SJSA1 (cell line): ENCODE measurements around the gene CPPED1. TPM values are rescaled to one million over a fixed set of nuclear protein-coding genes. Genes with fewer than 3 reads are reported as not detected.

Experiments
- DNase-seq, 2 experiments: peaks; one replicate each; pipeline ENCODE4 v3.0.0-alpha.2; 2015 to 2020; ENCODE audit warnings: low spot score in 2 of 2, low read depth in 1 of 2
- H3K27ac ChIP-seq: fragments of 250-450 bp; sonication (Bioruptor Pico); 2 replicates; pipeline ENCODE4 v1.5.1; 2020; ENCODE audit warnings: mild to moderate bottlenecking, moderate library complexity
- H3K27me3 ChIP-seq: fragments of 250-450 bp; sonication (Bioruptor Pico); replicated peaks from 2 replicates; pipeline ENCODE4 v1.5.1; 2020; ENCODE audit warnings: mild to moderate bottlenecking, moderate library complexity
- H3K36me3 ChIP-seq: fragments of 250-450 bp; sonication (Bioruptor Pico); 2 replicates; pipeline ENCODE4 v1.5.1; 2020; ENCODE audit warnings: mild to moderate bottlenecking
- H3K4me1 ChIP-seq: fragments of 250-450 bp; sonication (Bioruptor Pico); replicated peaks from 2 replicates; pipeline ENCODE4 v1.6.1; 2021; ENCODE audit warnings: mild to moderate bottlenecking
- H3K4me3 ChIP-seq: fragments of 250-450 bp; sonication (Bioruptor Pico); 2 replicates; pipeline ENCODE4 v1.5.1; 2020; ENCODE audit warnings: mild to moderate bottlenecking
- H3K9me3 ChIP-seq: fragments of 250-450 bp; sonication (Bioruptor Pico); replicated peaks from 2 replicates; pipeline ENCODE4 v1.5.1; 2020; ENCODE audit warnings: mild to moderate bottlenecking
- total RNA-seq: library from RNA; depleted of rRNA; stranded (reverse); fragments of >200 nt; shearing (Covaris generic); gene quantifications from 2 replicates; pipeline ENCODE4 v1.2.3, GENCODE V29; 2014

The CPPED1 gene
- total RNA-seq, 1 experiment from 2014 or later, result 2.4 TPM

DNA sequence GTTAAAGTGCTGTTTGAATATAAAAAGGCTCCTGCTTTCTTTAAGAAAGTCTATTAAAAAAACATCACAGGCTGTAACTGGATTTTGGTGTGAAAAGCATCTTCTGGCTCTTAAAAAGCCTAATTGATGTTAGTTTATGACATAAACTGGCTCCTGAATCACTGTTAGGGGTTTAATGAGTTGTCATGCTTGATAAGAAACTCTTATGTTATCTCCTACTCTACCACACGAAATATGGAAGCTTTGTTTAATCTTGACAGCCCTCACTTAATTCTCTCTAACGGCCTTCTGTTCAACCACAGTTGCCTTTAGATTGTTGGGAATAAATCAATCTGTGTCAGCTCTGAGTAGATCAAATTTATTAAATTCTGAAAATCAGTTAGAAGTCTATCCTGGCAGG lies 51.5 kb downstream of the CPPED1 start:
- no peaks in the 10 kb centered on the region for H3K36me3 ChIP-seq
- no peaks in the 10 kb centered on the region for H3K27me3 ChIP-seq
- no peak for DNase-seq
- no peak overlapping the region for H3K27ac ChIP-seq
- no peak overlapping the region for H3K4me3 ChIP-seq
- no peaks in the 10 kb centered on the region for H3K9me3 ChIP-seq
- H3K4me1 ChIP-seq, result no peaks in the 10 kb centered on the region

- Histone ChIP-seq H3K27me3 (no peaks in the 10 kb centered on the region), H3K4me1 (no peaks in the 10 kb centered on the region), H3K9me3 (no peaks in the 10 kb centered on the region; the same call in 1 of the 2 replicates), H3K27ac (no peak overlapping the region), H3K4me3 (no peak overlapping the region), H3K36me3 (no peaks in the 10 kb centered on the region)
- no peak for DNase-seq
Measured at GRCh38 chr16:12750554-12750918, 53.2 kb downstream of the CPPED1 start.

DNA sequence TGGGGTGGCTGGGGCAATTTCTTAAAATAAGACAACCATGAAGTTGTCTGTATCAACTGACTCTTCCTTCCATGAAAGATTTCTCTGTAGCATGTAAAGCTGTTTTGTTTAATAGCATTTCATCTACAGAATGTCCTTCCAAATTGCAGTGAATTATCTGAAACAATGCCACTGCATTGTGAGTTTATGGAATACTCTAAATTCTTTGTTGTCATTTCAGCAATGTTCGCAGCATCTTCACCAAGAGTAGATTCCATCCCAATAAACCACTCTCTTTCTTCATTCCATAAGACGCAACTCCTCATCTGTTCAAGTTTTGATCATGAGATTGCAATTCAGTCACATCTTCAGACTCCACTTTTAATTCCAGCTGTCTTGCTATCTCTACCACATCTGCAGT lies 54.6 kb downstream of the CPPED1 start:
- H3K4me1 ChIP-seq, result no peaks in the 10 kb centered on the region
- no peaks in the 10 kb centered on the region for H3K36me3 ChIP-seq
- H3K27me3 ChIP-seq, result no peaks in the 10 kb centered on the region
- no peak overlapping the region for H3K4me3 ChIP-seq
- no peak overlapping the region for H3K27ac ChIP-seq
- DNase-seq, result no peak
- H3K9me3 ChIP-seq, result no peaks in the 10 kb centered on the region; the same call in 1 of the 2 replicates

DNA sequence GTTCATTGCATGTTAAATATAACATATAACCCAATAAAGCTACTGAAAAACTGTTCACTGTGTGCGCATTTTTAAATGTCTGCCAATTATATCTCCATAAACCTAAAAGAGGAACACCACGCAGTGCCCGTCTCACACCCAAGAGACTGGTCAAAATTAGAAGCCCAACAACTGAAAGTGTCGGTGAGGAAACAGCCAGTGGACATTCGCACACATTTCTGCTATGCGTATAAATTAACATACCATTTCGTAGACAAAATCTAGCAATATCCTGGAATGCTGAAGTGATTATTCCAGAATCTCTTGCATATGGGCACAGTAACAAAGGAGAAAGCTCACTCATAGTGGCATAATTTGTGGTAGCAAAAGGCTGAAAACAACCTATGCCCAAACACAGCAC lies 55.9 kb downstream of the CPPED1 start:
- no peak for DNase-seq
- Histone ChIP-seq H3K4me1 (no peaks in the 10 kb centered on the region), H3K9me3 (no peaks in the 10 kb centered on the region; the same call in 1 of the 2 replicates), H3K4me3 (no peak overlapping the region), H3K27me3 (no peaks in the 10 kb centered on the region), H3K36me3 (no peaks in the 10 kb centered on the region), H3K27ac (no peak overlapping the region)

DNA sequence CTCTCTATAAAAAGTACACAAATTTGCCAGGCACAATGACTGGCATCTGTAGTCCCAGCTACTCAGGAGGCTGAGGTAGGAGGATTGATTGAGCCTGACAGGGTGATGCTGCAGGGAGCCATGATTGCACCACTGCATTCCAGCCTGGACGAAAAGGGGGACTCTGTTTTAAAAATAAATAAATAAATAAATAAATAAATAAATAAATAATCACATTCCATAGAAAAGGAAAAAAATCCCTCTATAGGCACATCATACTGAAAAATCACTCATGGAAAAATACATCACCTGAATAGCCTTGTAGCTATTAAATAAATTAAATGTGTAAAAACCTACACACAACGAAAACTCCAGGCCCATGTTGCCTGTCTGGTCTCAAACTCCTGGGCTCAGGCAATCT lies 56.4 kb downstream of the CPPED1 start:
- no peaks in the 10 kb centered on the region for H3K27me3 ChIP-seq
- H3K4me3 ChIP-seq, result no peak overlapping the region
- H3K4me1 ChIP-seq, result no peaks in the 10 kb centered on the region
- no peak for DNase-seq
- no peaks in the 10 kb centered on the region for H3K36me3 ChIP-seq
- no peaks in the 10 kb centered on the region; the same call in 1 of the 2 replicates for H3K9me3 ChIP-seq
- H3K27ac ChIP-seq, result no peak overlapping the region

- Histone ChIP-seq H3K4me3 (no peak overlapping the region), H3K36me3 (no peaks in the 10 kb centered on the region), H3K27ac (no peak overlapping the region), H3K27me3 (no peaks in the 10 kb centered on the region), H3K9me3 (peaks cover 2% of the 10 kb centered on the region; the same call in 1 of the 2 replicates), H3K4me1 (no peaks in the 10 kb centered on the region)
- no peak for DNase-seq
Measured at GRCh38 chr16:12744860-12745259, 58.8 kb downstream of the CPPED1 start.

DNA sequence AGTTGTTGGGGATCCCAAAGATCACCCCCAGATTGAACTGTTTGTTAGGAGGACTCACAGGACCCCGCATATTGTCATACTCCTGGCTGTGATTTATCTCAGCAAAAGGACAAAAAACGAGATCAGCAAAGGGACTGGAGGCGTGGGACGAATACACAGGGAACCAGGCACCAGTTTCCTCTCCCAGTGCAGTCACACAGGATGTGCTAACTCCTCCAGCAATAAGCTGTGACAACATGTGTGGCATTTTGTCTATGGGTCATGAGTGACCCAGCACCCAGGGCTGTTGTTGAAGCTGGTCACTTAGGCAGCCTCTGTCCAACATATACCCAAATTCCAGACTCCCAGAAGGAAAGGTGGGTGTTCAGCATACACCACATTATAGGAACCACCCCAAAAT lies 60.9 kb downstream of the CPPED1 start:
- H3K4me1 ChIP-seq, result no peaks in the 10 kb centered on the region
- no peaks in the 10 kb centered on the region for H3K36me3 ChIP-seq
- no peaks in the 10 kb centered on the region for H3K27me3 ChIP-seq
- H3K9me3 ChIP-seq, result peaks cover 2% of the 10 kb centered on the region; the same call in 1 of the 2 replicates
- H3K4me3 ChIP-seq, result no peak overlapping the region
- no peak for DNase-seq
- no peak overlapping the region for H3K27ac ChIP-seq

- Histone ChIP-seq H3K4me3 (no peak overlapping the region), H3K36me3 (no peaks in the 10 kb centered on the region), H3K9me3 (peaks cover 2% of the 10 kb centered on the region; the same call in 1 of the 2 replicates), H3K4me1 (no peaks in the 10 kb centered on the region), H3K27ac (no peak overlapping the region), H3K27me3 (no peaks in the 10 kb centered on the region)
- no peak for DNase-seq
Measured at GRCh38 chr16:12740986-12741610, 62.6 kb downstream of the CPPED1 start.

DNA sequence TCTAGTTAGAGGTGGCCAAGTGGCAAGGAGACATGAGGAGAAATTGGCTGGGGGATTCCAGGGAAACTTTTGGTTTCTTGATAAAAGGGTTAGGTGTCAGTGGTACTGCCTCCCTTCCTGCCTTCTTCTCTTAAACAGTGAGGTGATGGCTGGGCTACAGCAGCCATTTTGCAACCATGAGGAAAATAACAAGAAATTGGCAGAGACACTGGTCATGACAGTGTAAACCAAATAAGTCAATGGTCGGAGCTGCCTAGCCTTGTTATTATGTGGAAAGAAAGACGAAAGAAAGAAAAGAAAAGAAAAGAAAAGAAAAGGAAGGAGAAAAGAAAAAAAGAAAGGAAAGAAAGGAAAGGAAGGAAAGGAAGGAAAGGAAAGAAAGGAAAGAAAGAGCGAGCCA lies 63.9 kb downstream of the CPPED1 start:
- no peak overlapping the region for H3K4me3 ChIP-seq
- DNase-seq, result no peak
- no peaks in the 10 kb centered on the region for H3K36me3 ChIP-seq
- peaks cover 2% of the 10 kb centered on the region; the same call in 1 of the 2 replicates for H3K9me3 ChIP-seq
- no peaks in the 10 kb centered on the region for H3K27me3 ChIP-seq
- H3K4me1 ChIP-seq, result no peaks in the 10 kb centered on the region
- no peak overlapping the region for H3K27ac ChIP-seq

DNA sequence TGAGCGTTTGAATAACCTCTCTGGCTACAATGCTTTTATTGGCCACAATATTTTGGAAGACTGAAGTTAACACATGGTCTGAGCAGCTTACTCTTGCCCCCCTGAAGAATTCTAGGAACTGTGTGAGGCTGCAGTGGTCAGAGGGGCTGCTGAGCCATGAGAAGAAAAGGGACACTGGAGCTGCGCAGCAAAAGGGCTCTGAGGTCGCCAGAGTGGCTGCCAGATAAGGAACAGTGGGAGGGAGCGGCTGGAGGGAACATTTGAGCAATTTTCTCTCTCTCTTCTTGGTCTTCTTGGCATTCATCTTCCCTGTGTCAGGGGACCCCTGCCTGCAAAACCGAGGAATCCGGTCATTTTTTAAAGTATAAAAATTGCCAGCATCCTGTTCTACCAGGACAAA lies 66.1 kb downstream of the CPPED1 start:
- Histone ChIP-seq H3K9me3 (peaks cover 2% of the 10 kb centered on the region), H3K36me3 (no peaks in the 10 kb centered on the region), H3K27ac (no peak overlapping the region), H3K4me3 (no peak overlapping the region), H3K4me1 (no peaks in the 10 kb centered on the region), H3K27me3 (no peaks in the 10 kb centered on the region)
- DNase-seq, result no peak

- H3K27me3 ChIP-seq, result no peaks in the 10 kb centered on the region
- no peaks in the 10 kb centered on the region for H3K36me3 ChIP-seq
- no peak for DNase-seq
- no peaks in the 10 kb centered on the region; the same call in none of the 2 replicates for H3K9me3 ChIP-seq
- no peaks in the 10 kb centered on the region for H3K4me1 ChIP-seq
- H3K27ac ChIP-seq, result no peak overlapping the region
- H3K4me3 ChIP-seq, result no peak overlapping the region
Measured at GRCh38 chr16:12735805-12736204, 67.9 kb downstream of the CPPED1 start.

GRCh38 chr16:12732600-12732999 lies 71.1 kb downstream of the CPPED1 start:
- Histone ChIP-seq H3K27me3 (no peaks in the 10 kb centered on the region), H3K4me3 (no peak overlapping the region), H3K27ac (no peak overlapping the region), H3K9me3 (peaks cover 3% of the 10 kb centered on the region), H3K36me3 (no peaks in the 10 kb centered on the region), H3K4me1 (no peaks in the 10 kb centered on the region)
- no peak for DNase-seq

GRCh38 chr16:12729448-12729847 lies 74.2 kb downstream of the CPPED1 start:
- no peak for DNase-seq
- Histone ChIP-seq H3K4me3 (no peak overlapping the region), H3K4me1 (no peaks in the 10 kb centered on the region), H3K27me3 (no peaks in the 10 kb centered on the region), H3K36me3 (no peaks in the 10 kb centered on the region), H3K9me3 (peaks cover 5% of the 10 kb centered on the region), H3K27ac (no peak overlapping the region)

- Histone ChIP-seq H3K27ac (no peak overlapping the region), H3K27me3 (no peaks in the 10 kb centered on the region), H3K4me1 (no peaks in the 10 kb centered on the region), H3K36me3 (no peaks in the 10 kb centered on the region), H3K4me3 (no peak overlapping the region), H3K9me3 (peaks cover 9% of the 10 kb centered on the region)
- DNase-seq, result no peak
Measured at GRCh38 chr16:12728469-12728868, 75.2 kb downstream of the CPPED1 start.

- no peak for DNase-seq
- peaks cover 9% of the 10 kb centered on the region for H3K9me3 ChIP-seq
- H3K4me1 ChIP-seq, result no peaks in the 10 kb centered on the region
- H3K27ac ChIP-seq, result no peak overlapping the region
- no peaks in the 10 kb centered on the region for H3K36me3 ChIP-seq
- no peaks in the 10 kb centered on the region for H3K27me3 ChIP-seq
- H3K4me3 ChIP-seq, result no peak overlapping the region
Measured at GRCh38 chr16:12724226-12724625, 79.5 kb downstream of the CPPED1 start.
